Gastroesophageal sphincter (tissue), 3 donors: ENCODE data around the gene GALNS.

Experiments
- POLR2A ChIP-seq, 2 donors: fragments of 450-650 bp; IDR thresholded peaks; one replicate each; pipeline ENCODE4 v1.6.1; 2017; ENCODE audit warnings: antibody characterized with exemption in 2 of 2, mild to moderate bottlenecking in 2 of 2, moderate library complexity in 1 of 2
- TF ChIP-seq, protein P1 (sequence below), 4 experiments: fragments of 200-600 bp in 2 of 4; fragments of 450-650 bp in 2 of 4; sonication (generic) in 1 of 4; IDR thresholded peaks; one replicate each; pipeline ENCODE4 v1.5.1; 2017 to 2019; ENCODE audit warnings: antibody characterized with exemption in 4 of 4, mild to moderate bottlenecking in 2 of 4, moderate library complexity in 2 of 4

DNA sequence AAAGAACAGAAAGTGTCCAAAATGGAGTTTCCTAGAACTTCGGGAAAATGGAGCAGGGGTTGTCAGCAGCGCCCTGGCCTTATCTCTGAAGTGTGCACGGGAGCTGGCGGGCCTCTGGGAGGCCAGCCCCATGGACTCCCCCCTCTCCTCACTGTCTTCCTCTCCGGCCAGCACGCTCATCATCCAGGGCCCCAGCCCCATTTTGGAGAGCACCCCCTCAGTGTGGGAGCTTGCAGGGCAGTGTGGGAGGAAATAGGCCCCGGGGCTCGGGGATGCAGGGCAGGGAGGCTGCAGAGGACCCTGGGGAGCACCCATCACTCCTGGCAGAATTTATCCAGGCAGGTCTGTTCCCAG is 14.6 kb upstream of the GALNS start:
- TF ChIP-seq, protein P1, sequence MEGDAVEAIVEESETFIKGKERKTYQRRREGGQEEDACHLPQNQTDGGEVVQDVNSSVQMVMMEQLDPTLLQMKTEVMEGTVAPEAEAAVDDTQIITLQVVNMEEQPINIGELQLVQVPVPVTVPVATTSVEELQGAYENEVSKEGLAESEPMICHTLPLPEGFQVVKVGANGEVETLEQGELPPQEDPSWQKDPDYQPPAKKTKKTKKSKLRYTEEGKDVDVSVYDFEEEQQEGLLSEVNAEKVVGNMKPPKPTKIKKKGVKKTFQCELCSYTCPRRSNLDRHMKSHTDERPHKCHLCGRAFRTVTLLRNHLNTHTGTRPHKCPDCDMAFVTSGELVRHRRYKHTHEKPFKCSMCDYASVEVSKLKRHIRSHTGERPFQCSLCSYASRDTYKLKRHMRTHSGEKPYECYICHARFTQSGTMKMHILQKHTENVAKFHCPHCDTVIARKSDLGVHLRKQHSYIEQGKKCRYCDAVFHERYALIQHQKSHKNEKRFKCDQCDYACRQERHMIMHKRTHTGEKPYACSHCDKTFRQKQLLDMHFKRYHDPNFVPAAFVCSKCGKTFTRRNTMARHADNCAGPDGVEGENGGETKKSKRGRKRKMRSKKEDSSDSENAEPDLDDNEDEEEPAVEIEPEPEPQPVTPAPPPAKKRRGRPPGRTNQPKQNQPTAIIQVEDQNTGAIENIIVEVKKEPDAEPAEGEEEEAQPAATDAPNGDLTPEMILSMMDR (IDR thresholded peaks at IDR 0.05): no peak
- TF ChIP-seq POLR2A (IDR thresholded peaks at IDR 0.05): no peak
